ENCODE data around the gene SLC22A23. TPM values are rescaled to one million over a fixed set of nuclear protein-coding genes. Genes with fewer than 3 reads are reported as not detected.

The SLC22A23 gene
- total RNA-seq, 2 donors from 2014 or later = 85.7 to 89.5 TPM

GRCh38 chr6:3482869-3483268 lies 26.0 kb upstream of the SLC22A23 start:
- Histone ChIP-seq H3K4me3 (no peak overlapping the region), H3K27me3 (no peaks in the 10 kb centered on the region), H3K9ac (ENCODE audit: low read depth in 2 of 2, low read length in 2 of 2) (no peak overlapping the region), H3K9me3 (no peaks in the 10 kb centered on the region), H3K27ac (no peak overlapping the region), H3K36me3 (no peaks in the 10 kb centered on the region), H3K4me1 (no peaks in the 10 kb centered on the region)
- no peak for DNase-seq
- TF ChIP-seq CTCF (IDR thresholded peaks at IDR 0.05) = no peak
- intact Hi-C loops (cut with DNase I) = no loop called here

GRCh38 chr6:3481640-3482039 lies 24.8 kb upstream of the SLC22A23 start:
- Histone ChIP-seq H3K9ac (ENCODE audit: low read depth in 2 of 2, low read length in 2 of 2) (no peak overlapping the region), H3K27ac (no peak overlapping the region), H3K4me1 (no peaks in the 10 kb centered on the region), H3K4me3 (no peak overlapping the region), H3K27me3 (no peaks in the 10 kb centered on the region), H3K36me3 (no peaks in the 10 kb centered on the region), H3K9me3 (no peaks in the 10 kb centered on the region)
- intact Hi-C loops (cut with DNase I) = no loop called here
- no peak for DNase-seq
- TF ChIP-seq CTCF (IDR thresholded peaks at IDR 0.05) = no peak

GRCh38 chr6:3480009-3480408 lies 23.2 kb upstream of the SLC22A23 start:
- TF ChIP-seq CTCF (IDR thresholded peaks at IDR 0.05) = no peak
- no peaks in the 10 kb centered on the region for H3K27me3 ChIP-seq
- H3K4me1 ChIP-seq = no peaks in the 10 kb centered on the region
- no peaks in the 10 kb centered on the region for H3K36me3 ChIP-seq
- H3K9ac ChIP-seq (ENCODE audit: low read depth in 2 of 2, low read length in 2 of 2) = no peak overlapping the region
- intact Hi-C loops (cut with DNase I) = no loop called here
- no peaks in the 10 kb centered on the region for H3K9me3 ChIP-seq
- no peak overlapping the region for H3K4me3 ChIP-seq
- no peak for DNase-seq
- no peak overlapping the region for H3K27ac ChIP-seq

GRCh38 chr6:3473773-3474172 lies 16.9 kb upstream of the SLC22A23 start:
- TF ChIP-seq CTCF (IDR thresholded peaks at IDR 0.05) = no peak
- no peak for DNase-seq
- Histone ChIP-seq H3K9me3 (no peaks in the 10 kb centered on the region), H3K4me3 (no peak overlapping the region), H3K36me3 (no peaks in the 10 kb centered on the region), H3K27ac (no peak overlapping the region), H3K4me1 (no peaks in the 10 kb centered on the region), H3K9ac (ENCODE audit: low read depth in 2 of 2, low read length in 2 of 2) (no peak overlapping the region), H3K27me3 (no peaks in the 10 kb centered on the region)
- intact Hi-C loops (cut with DNase I) = no loop called here

- Histone ChIP-seq H3K27me3 (no peaks in the 10 kb centered on the region), H3K27ac (no peak overlapping the region), H3K4me3 (no peak overlapping the region), H3K36me3 (no peaks in the 10 kb centered on the region), H3K9ac (ENCODE audit: low read depth in 2 of 2, low read length in 2 of 2) (no peak overlapping the region), H3K9me3 (no peaks in the 10 kb centered on the region), H3K4me1 (no peaks in the 10 kb centered on the region)
- intact Hi-C loops (cut with DNase I) = no loop called here
- TF ChIP-seq CTCF (IDR thresholded peaks at IDR 0.05) = no peak
- DNase-seq = no peak
These were observed 14.9 kb upstream of the SLC22A23 start for GRCh38 chr6:3471711-3472110.

- H3K9me3 ChIP-seq = no peaks in the 10 kb centered on the region
- H3K27ac ChIP-seq = no peak overlapping the region
- no peak for DNase-seq
- H3K9ac ChIP-seq (ENCODE audit: low read depth in 2 of 2, low read length in 2 of 2) = no peak overlapping the region
- H3K27me3 ChIP-seq = no peaks in the 10 kb centered on the region
- no peak for TF ChIP-seq CTCF (IDR thresholded peaks at IDR 0.05)
- no peaks in the 10 kb centered on the region for H3K4me1 ChIP-seq
- H3K36me3 ChIP-seq = no peaks in the 10 kb centered on the region
- intact Hi-C loops (cut with DNase I) = no loop called here
- H3K4me3 ChIP-seq = no peak overlapping the region
These were observed 14.4 kb upstream of the SLC22A23 start for GRCh38 chr6:3471286-3471685.

Data from colonic mucosa (tissue), 4 donors.